GM13976 (cell line): ENCODE measurements around the gene LSM14B.

Source experiments
- DNase-seq: peaks from one replicate; pipeline ENCODE4 v3.0.0; 2012; ENCODE audit warnings: low spot score
- in situ Hi-C: fragments of 300-500 bp; cut with MboI; formaldehyde crosslinking; loops from one replicate; pipeline ENCODE4 v1.12.0; 2022; ENCODE audit warnings: low sequenced_read_pairs, mixed read lengths, inconsistent platforms; ENCODE audit not compliant: unreplicated experiment
- TF ChIP-seq, protein P1 (sequence below): IDR thresholded peaks from 2 replicates; pipeline ENCODE4 v1.5.1; 2012; ENCODE audit warnings: borderline replicate concordance, mild to moderate bottlenecking; ENCODE audit not compliant: insufficient read depth; ENCODE audit errors: extremely low read depth, missing control alignments, control extremely low read depth

LSM14B gene

DNA sequence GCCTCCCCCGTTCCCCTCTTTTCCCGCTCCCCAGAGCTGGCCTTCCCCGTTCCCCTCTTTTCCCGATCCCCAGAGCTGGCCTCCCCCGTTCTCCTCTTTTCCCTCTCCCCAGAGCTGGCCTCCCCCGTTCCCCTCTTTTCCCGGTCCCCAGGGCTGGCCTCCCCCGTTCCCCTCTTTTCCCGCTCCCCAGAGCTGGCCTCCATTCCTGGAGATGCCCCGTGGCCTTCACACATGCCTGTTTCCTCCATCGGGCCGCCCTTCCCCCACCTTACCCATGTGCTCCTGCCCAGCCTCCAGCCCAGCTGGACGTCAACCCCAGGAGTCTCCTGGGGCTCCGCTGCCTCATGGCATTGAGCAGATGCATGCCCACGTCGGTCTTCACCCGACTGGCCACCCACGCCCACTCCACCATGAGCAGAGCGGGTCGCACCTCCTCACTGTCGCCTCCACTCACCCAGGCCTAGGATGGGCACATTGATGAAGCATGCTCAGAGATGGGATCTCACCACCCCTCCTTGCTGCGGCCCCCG lies 29.6 kb downstream of the LSM14B start:
- no peak for DNase-seq
- in situ Hi-C loops: no loop called here
- TF ChIP-seq, protein P1, sequence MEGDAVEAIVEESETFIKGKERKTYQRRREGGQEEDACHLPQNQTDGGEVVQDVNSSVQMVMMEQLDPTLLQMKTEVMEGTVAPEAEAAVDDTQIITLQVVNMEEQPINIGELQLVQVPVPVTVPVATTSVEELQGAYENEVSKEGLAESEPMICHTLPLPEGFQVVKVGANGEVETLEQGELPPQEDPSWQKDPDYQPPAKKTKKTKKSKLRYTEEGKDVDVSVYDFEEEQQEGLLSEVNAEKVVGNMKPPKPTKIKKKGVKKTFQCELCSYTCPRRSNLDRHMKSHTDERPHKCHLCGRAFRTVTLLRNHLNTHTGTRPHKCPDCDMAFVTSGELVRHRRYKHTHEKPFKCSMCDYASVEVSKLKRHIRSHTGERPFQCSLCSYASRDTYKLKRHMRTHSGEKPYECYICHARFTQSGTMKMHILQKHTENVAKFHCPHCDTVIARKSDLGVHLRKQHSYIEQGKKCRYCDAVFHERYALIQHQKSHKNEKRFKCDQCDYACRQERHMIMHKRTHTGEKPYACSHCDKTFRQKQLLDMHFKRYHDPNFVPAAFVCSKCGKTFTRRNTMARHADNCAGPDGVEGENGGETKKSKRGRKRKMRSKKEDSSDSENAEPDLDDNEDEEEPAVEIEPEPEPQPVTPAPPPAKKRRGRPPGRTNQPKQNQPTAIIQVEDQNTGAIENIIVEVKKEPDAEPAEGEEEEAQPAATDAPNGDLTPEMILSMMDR: no peak

DNA sequence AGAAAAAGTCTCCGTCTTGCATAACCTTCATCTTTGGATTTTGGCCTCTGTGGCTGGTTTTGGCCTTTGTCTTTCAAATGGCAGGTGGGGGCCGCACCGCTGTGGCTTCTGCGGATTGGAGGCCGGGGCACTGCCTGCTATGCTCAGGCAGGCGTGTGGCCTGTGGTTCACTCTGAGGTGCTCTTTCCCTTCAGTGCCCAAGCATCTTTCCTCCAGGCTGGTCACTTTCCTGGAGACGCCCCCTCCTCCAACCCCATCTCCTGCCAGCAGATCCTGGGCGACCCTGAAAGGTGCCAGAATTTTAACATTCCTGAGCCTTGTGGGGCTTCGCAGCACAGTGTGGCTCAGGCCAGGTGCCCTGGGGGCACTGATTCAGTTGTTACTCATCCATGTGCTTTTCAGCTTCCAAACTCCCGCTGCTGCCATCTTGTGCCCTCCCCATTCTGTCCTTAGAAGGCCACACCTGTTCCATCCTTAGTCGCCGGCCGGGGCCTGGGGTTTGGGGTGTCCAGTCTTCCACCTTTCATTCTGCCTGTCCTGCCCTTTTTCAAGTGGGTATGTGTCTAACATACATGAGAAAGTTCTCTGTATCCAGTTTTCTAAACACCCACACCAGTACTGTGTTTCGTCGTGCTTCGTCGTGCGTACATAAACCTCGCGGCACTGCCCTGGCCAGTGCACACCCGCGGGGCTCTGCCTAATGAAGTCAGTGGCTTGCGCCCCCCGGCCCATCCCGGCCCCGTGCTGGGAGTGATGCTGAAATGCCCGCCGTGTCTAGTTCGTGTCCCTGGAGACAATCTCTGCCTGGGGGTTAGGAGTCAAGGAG lies 33.4 kb downstream of the LSM14B start:
- in situ Hi-C loops: no loop called here
- TF ChIP-seq, protein P1: no peak
- no peak for DNase-seq

DNA sequence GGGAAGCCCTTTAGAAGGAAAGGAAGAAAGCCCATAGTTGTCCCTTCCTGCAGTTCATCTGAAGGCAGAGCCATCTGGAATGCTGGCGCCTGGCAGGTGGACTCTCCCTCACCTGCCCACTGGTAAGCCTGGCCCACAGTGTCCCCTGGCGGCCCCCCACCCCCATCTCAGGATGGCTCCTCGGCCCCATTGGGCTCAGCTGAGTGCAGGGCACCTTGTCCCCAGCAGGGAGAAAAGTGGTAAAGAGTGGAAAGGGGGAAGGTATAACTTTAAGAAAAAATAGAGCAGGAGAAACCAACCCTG lies 33.9 kb downstream of the LSM14B start:
- no peak for DNase-seq
- TF ChIP-seq, protein P1: no peak
- in situ Hi-C loops: no loop called here

DNA sequence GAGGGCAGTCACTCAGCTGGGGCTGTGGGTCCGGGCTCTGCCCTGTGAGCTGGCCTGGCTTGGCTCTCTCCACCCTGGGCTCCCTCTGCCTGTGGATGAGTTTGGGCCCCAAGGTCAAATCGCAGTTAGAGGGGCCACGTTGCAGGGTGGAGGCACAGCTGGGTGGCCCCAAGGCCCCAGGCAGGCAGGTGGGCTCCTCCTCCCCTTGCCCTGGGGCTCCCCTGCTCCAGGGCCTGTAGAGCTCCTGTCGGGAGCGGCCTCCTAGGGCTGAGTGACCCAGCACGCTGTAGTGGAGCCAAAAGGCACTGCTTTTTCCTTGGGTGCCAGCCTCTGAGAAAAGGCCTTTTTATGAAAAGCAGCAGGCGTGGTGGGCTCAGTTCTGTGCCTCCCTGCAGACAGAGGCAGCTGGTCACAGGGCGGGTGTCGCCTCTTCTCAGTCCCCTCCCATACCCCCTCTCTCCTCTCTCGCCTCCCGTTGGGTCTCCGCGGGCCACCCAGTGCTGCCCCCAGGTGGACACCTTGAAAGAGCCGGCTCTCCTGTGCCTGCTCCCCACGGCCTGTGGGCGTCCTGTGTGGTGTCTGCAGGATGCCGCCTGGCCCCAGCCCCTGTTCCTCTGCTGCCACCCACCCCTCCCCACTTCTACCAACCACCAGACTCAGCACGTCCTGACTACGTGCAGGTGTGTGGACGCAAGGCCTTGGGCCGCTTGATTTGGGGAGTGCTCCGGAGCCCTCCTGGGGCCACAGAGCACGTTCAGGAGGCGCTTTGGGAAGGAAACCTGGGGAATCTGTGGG lies 34.5 kb downstream of the LSM14B start:
- DNase-seq: peak; percentile 89
- TF ChIP-seq, protein P1: peak; percentile 74
- in situ Hi-C loops: no loop called here

DNA sequence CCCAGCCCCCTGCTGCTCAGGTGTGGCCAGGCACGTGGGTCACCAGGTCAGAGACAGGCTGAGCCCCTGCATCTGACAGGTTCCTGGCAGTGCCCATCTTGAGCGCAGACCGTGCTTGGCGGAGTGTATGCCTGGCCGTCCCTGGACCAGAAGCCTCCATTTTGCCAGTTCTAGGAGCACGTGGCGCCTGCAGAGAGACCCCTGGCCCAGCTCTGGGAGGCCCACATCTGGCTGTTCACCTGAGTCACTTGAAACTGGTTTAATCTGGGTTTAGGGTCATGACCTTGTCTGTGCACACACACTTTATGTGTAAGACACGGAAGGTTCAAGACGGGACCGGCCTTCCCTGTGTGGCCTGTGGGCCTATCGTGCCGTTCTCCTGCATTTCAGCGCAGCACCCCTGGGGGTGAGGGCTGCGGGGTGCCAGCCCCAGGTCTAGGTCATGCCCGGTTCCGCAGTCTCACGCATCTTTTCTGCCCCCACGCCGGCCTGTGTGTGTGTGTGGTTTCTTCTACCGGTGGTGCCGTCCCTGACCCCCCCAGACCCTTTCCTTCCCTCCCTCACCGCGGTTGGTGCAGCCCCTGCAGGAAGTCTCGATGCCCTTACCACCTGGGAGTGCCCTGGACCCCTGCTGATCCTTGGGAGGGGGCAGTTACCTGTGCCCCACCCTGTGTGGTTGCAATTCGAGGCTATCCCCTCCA lies 35.3 kb downstream of the LSM14B start:
- in situ Hi-C loops: no loop called here
- TF ChIP-seq, protein P1: no peak
- no peak for DNase-seq

DNA sequence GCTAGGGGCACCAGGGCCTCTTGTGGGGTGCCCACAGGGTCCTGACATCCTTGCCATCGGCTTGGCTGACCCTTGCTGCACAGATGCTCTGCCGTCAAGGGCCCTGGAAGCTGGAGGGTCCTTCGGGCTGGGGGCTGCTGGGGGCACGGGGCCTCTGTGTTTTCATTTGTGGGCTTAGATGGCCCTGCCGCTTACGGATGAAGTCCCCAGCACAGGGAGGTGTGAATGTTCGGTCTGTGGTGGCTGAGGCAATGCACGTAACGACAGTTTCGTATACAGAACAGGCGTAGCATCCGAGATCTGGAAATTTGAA lies 35.8 kb downstream of the LSM14B start:
- in situ Hi-C loops: no loop called here
- TF ChIP-seq, protein P1: no peak
- DNase-seq: no peak
